Upper lobe of left lung (tissue), 6 donors: ENCODE results near the gene MELK. TPM values are rescaled to one million over a fixed set of nuclear protein-coding genes. Genes with fewer than 3 reads are reported as not detected.

Experiments
- ATAC-seq, 2 donors: fragments of 200-7000 bp; cut with Tn5 transposase; one replicate each; pipeline ENCODE4 v1.9.1; 2022; ENCODE audit warnings: mild to moderate bottlenecking in 2 of 2, moderate library complexity in 2 of 2; ENCODE audit not compliant: low FRiP score in 2 of 2
- DNase-seq, 2 donors: peaks; one replicate each; pipeline ENCODE4 v3.0.0-alpha.2; 2019 to 2020
- H3K27ac ChIP-seq, 4 donors: fragments of 200-600 bp; sonication (generic); one replicate each; pipeline ENCODE4 v1.5.1; 2016 to 2019
- H3K27me3 ChIP-seq, 4 donors: fragments of 200-600 bp; sonication (generic); one replicate each; pipeline ENCODE4 v1.5.1; 2017 to 2019
- H3K36me3 ChIP-seq, 4 donors: fragments of 200-600 bp; sonication (generic); one replicate each; pipeline ENCODE4 v1.5.1; 2016 to 2019
- H3K4me1 ChIP-seq, 4 donors: fragments of 200-600 bp; sonication (generic); one replicate each; pipeline ENCODE4 v1.5.1; 2018 to 2019
- H3K4me3 ChIP-seq, 4 donors: fragments of 200-600 bp; sonication (generic); one replicate each; pipeline ENCODE4 v1.5.1; 2017 to 2019; ENCODE audit warnings: mild to moderate bottlenecking in 2 of 4, moderate library complexity in 1 of 4
- H3K9me3 ChIP-seq, 4 donors: fragments of 200-600 bp; sonication (generic); one replicate each; pipeline ENCODE4 v1.5.1; 2018 to 2019
- EP300 ChIP-seq, 4 donors: sonication (generic); formaldehyde crosslinking; IDR thresholded peaks; one replicate each; pipeline ENCODE4 v1.5.1; 2017; ENCODE audit warnings: antibody characterized with exemption in 4 of 4, control low read depth in 2 of 4
- POLR2A ChIP-seq, 4 donors: fragments of 450-650 bp; IDR thresholded peaks; one replicate each; pipeline ENCODE4 v1.5.1; 2016 to 2017; ENCODE audit warnings: antibody characterized with exemption in 4 of 4, mild to moderate bottlenecking in 2 of 4
- POLR2AphosphoS5 ChIP-seq, 2 donors: sonication (generic); formaldehyde crosslinking; IDR thresholded peaks; one replicate each; pipeline ENCODE4 v1.5.1; 2017; ENCODE audit warnings: antibody characterized with exemption in 2 of 2
- WGBS, 2 donors: methylation state at CpG; one replicate each; pipeline ENCODE4 v1.1.5; 2017 to 2018; 5-methylcytosine and 5-hydroxymethylcytosine counted together
- total RNA-seq, 6 donors: library from RNA; depleted of rRNA in 4 of 6; stranded (reverse); fragments of >200 nt in 4 of 6; gene quantifications; one replicate each; pipeline versions ENCODE4 v1.1.0 to v1.2.1, GENCODE V29; 2016 to 2021
- TF ChIP-seq, protein P1 (sequence below), 6 experiments: fragments of 450-650 bp in 4 of 6; fragments of 200-600 bp in 2 of 6; sonication (generic) in 2 of 6; IDR thresholded peaks; one replicate each; pipeline ENCODE4 v1.5.1; 2016 to 2019; ENCODE audit warnings: antibody characterized with exemption in 6 of 6
- donor health status: DM: no; HTN: no; CAD: no; lungs with moderate emphysema.
- donor health status: DM: no; HTN: yes; CAD: no; lungs with severe emphysema.

MELK gene
- total RNA-seq, 6 donors from 2014 or later: 0.55 to 4.0 (median 2.0) TPM; not detected in 1

DNA sequence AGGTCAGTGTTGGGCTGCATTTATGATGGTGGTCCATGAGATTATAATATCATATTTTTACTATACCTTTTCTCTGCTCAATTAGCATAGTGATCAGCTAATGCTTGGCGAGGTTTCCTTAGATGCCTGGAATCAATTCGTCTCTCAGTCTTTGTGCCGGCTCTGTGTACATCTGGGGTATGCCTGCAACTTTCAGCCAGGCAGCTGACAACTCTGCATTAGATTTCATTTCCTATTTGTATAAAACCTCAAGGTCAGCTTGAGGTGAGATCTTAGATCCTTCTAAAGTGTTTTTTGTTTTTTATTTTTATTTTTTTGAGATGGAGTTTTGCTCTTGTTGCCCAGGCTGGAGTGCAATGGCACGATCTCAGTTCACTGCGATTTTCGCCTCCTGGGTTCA, 86.8 kb downstream of the MELK start:
- Histone ChIP-seq H3K27ac (no peak overlapping the region), H3K4me3 (no peak overlapping the region), H3K27me3 (no peaks in the 10 kb centered on the region), H3K4me1 (no peaks in the 10 kb centered on the region), H3K9me3 (no peaks in the 10 kb centered on the region), H3K36me3 (no peaks in the 10 kb centered on the region)
- TF ChIP-seq POLR2A (IDR thresholded peaks at IDR 0.05) (no peak), POLR2AphosphoS5 (IDR thresholded peaks at IDR 0.05) (no peak), EP300 (IDR thresholded peaks at IDR 0.05) (no peak)
- TF ChIP-seq, protein P1, sequence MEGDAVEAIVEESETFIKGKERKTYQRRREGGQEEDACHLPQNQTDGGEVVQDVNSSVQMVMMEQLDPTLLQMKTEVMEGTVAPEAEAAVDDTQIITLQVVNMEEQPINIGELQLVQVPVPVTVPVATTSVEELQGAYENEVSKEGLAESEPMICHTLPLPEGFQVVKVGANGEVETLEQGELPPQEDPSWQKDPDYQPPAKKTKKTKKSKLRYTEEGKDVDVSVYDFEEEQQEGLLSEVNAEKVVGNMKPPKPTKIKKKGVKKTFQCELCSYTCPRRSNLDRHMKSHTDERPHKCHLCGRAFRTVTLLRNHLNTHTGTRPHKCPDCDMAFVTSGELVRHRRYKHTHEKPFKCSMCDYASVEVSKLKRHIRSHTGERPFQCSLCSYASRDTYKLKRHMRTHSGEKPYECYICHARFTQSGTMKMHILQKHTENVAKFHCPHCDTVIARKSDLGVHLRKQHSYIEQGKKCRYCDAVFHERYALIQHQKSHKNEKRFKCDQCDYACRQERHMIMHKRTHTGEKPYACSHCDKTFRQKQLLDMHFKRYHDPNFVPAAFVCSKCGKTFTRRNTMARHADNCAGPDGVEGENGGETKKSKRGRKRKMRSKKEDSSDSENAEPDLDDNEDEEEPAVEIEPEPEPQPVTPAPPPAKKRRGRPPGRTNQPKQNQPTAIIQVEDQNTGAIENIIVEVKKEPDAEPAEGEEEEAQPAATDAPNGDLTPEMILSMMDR (IDR thresholded peaks at IDR 0.05): no peak
- ATAC-seq: no peak
- DNase-seq: no peak
- WGBS, 2 donors: 94 to 96% methylated on average over 6 of the region's 6 CpGs

- no peak for ATAC-seq
- 89% methylated on average over 1 of the region's 1 CpG for WGBS, 2 donors
- Histone ChIP-seq H3K27ac (no peak overlapping the region), H3K4me1 (no peaks in the 10 kb centered on the region), H3K27me3 (no peaks in the 10 kb centered on the region), H3K36me3 (no peaks in the 10 kb centered on the region), H3K9me3 (no peaks in the 10 kb centered on the region), H3K4me3 (no peak overlapping the region)
- TF ChIP-seq EP300 (IDR thresholded peaks at IDR 0.05) (no peak), POLR2A (IDR thresholded peaks at IDR 0.05) (no peak), POLR2AphosphoS5 (IDR thresholded peaks at IDR 0.05) (no peak)
- TF ChIP-seq, protein P1 (IDR thresholded peaks at IDR 0.05): no peak
- DNase-seq: no peak
Measured at GRCh38 chr9:36664806-36665205, 92.1 kb downstream of the MELK start.

DNA sequence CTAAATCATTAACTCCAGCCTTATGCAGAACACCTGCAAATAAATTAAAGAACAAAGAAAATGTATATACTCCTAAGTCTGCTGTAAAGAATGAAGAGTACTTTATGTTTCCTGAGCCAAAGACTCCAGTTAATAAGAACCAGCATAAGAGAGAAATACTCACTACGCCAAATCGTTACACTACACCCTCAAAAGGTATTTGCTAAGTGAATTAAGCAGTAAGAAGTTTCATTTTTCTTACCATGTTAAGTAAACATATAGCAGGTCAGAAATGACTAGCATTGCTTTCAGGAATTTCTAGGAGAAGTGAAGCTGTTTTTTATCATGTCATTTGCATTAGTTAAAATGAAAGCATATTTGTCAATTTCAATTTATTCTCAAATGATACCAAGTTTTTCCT, 92.7 kb downstream of the MELK start:
- no peak for ATAC-seq
- H3K4me1 ChIP-seq: no peaks in the 10 kb centered on the region
- no peaks in the 10 kb centered on the region for H3K36me3 ChIP-seq

DNA sequence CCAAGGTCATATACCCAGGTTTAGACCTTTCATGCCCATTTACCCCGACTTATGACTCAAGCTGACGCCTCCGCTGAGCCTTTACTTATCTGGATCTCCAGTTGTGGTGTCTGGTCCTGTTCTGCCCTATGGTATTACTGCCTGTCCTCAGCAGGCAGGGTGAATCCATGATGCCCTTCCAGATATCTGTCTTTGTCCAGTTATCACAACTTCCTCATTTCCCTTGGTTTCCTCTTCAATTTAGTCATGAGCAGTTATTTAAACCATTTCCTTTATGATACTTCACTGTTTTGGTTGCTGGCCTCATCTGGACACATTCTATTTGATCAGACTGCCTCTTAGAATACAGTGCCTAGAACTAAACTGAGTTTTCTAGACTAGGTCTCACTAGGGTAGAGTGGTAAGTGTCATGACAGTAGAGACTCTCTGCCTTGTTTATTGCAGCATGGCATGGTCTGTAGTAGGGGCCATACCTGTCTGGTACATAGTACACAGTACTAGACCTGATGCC, 93.3 kb downstream of the MELK start:
- no peaks in the 10 kb centered on the region for H3K27me3 ChIP-seq
- no peaks in the 10 kb centered on the region for H3K9me3 ChIP-seq
- TF ChIP-seq EP300 (IDR thresholded peaks at IDR 0.05): no peak
- TF ChIP-seq POLR2AphosphoS5 (IDR thresholded peaks at IDR 0.05): no peak
- no peak for TF ChIP-seq POLR2A (IDR thresholded peaks at IDR 0.05)
- TF ChIP-seq, protein P1 (IDR thresholded peaks at IDR 0.05): no peak
- ATAC-seq (no peak), DNase-seq (no peak)
- no peak overlapping the region for H3K27ac ChIP-seq
- no peaks in the 10 kb centered on the region for H3K36me3 ChIP-seq
- no peaks in the 10 kb centered on the region for H3K4me1 ChIP-seq
- WGBS, 2 donors: 88 to 90% methylated on average over 3 of the region's 3 CpGs
- no peak overlapping the region for H3K4me3 ChIP-seq

More for the DNA sequence above, 92.7 kb downstream of the MELK start:
- no peak for DNase-seq
- TF ChIP-seq POLR2A (IDR thresholded peaks at IDR 0.05): no peak
- TF ChIP-seq, protein P1 (IDR thresholded peaks at IDR 0.05): no peak
- no peak for TF ChIP-seq POLR2AphosphoS5 (IDR thresholded peaks at IDR 0.05)
- TF ChIP-seq EP300 (IDR thresholded peaks at IDR 0.05): no peak
- no peaks in the 10 kb centered on the region for H3K27me3 ChIP-seq
- no peak overlapping the region for H3K27ac ChIP-seq
- H3K9me3 ChIP-seq: no peaks in the 10 kb centered on the region
- H3K4me3 ChIP-seq: no peak overlapping the region
- WGBS, 2 donors: 71 to 81% methylated on average over 2 of the region's 2 CpGs

DNA sequence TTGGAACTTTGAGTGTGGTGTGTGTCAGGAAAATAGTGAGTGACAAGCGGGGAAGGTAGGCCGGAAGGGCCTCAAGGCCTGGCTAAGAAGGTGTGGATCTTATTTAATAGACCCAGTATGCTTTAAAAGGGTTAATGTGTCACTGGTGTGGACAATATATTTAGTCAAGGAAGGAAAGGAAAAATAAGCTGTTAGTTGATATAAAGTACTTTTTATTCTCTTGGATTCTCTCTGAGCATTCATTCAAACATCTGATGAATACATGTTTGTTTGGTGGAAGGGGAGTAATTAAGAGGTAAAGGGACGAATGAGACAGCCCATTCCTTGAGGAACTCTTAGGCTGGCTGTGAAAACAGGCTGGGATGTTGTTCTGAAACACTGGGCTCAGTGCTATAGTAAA, 98.9 kb downstream of the MELK start:
- Histone ChIP-seq H3K27me3 (no peaks in the 10 kb centered on the region), H3K27ac (no peak overlapping the region), H3K9me3 (no peaks in the 10 kb centered on the region), H3K36me3 (no peaks in the 10 kb centered on the region), H3K4me3 (no peak overlapping the region), H3K4me1 (no peaks in the 10 kb centered on the region)
- no peak for ATAC-seq
- no peak for DNase-seq
- 91 to 93% methylated on average over 3 of the region's 3 CpGs for WGBS, 2 donors
- TF ChIP-seq POLR2A (IDR thresholded peaks at IDR 0.05): no peak
